NOMO-1 (cell line): ENCODE results near the gene KLHL36.

Experiments
- DNase-seq, 2 experiments: peaks; one replicate each; lab custom pipeline; 2025; ENCODE audit not compliant: unreplicated experiment in 2 of 2; lab: John Stamatoyannopoulos, UW

The KLHL36 gene

GRCh38 chr16:84641643-84642358 is 6.5 kb upstream of the KLHL36 start:
- no peak for DNase-seq

- peak; percentile 70 to 74 for DNase-seq
These were observed 5.1 kb upstream of the KLHL36 start for GRCh38 chr16:84643180-84643583.

DNA sequence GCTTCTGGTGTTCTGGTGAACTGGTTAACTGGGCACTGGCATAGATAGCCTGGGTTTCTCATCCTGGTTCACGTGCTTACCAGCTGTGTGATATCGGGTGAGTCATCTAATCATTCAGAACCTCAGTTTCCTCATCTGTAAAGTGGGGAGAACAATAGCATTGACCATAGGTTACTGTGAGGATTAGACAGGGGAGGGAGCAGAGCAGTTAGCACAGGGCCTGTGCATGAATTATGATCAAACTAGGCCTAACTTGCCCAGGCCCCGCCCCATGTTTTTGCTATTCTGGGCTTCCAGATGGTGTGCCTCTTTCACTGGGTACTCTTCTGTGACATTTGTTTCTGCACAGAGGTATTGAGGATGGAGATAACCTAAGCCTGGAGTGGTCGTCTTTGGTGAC is 4.6 kb upstream of the KLHL36 start:
- peak; percentile 62 to 63 for DNase-seq

DNA sequence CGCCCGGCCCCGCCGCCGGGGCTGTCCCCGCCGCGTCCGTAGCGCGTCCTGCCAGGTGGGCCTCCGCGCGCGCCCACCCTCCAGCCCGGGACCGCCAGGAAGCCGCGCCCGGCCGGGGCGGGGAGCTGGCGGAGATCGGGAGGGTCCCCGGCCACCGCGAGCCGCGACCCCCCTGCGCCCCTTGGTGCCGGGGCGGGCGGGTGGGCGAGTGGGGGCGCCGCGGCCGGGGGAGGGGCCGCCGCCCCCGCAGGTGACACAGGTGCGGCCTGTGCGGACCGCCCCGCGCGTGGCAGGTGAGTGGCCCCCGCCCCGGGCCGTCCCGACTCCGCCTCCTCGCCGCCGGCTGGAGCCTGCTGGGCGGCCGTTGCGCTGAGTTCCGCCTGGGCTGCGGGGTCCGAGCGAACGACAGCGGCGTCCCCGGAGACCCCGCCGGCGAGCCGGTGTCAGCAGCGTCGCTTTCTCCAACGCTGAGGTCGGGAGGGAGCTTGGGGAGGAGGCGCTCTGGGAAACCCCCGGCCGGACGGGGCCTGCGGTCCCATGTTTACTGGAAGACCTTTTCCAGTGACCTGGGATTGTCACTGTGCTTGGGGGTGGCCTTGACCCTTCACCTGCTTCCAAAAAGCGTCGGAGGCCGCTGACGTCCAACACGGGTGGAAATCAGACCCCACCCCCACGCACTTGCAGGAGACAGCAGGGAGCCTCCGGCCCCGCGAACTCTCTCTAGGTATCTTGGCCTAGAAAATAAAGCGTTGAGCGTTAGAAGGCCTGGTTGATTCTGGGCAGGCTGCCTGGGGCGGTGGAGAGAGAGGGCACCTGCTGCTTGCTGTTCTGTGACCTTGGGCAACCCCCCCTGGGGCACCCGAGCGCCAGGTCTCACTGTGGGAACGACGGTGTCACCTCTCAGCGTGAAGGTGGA is 542 bp downstream of the KLHL36 start:
- peak; percentile 30 to 32 for DNase-seq

- no peak for DNase-seq
These were observed 1.2 kb downstream of the KLHL36 start for GRCh38 chr16:84649511-84649861.

- DNase-seq: no peak
These were observed 2.0 kb downstream of the KLHL36 start for GRCh38 chr16:84650062-84650991.

GRCh38 chr16:84652566-84652965 is 4.3 kb downstream of the KLHL36 start:
- DNase-seq: no peak

- no peak for DNase-seq
These were observed 5.9 kb downstream of the KLHL36 start for GRCh38 chr16:84654238-84654637.

DNA sequence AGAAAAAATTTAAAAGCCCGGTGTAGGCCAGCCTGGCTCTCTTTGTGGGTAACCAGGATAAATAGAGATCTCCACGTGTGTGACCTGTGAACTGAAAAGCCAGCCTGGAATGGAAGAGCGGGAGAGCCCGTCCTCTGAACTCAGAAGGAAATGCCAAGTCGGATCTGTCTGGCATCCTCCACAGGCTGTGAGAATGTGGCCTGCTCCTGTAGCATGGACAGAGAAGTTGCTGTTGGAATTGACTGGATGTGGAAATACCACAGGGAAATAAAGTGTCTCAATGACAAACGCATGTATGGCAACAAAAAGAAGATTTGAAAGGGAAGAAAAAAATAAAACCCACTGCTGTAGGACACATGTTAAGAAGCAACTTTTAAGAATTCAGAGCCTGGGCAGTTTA is 6.7 kb downstream of the KLHL36 start:
- no peak for DNase-seq

- DNase-seq: no peak
These were observed 8.3 kb downstream of the KLHL36 start for GRCh38 chr16:84656649-84657048.

DNA sequence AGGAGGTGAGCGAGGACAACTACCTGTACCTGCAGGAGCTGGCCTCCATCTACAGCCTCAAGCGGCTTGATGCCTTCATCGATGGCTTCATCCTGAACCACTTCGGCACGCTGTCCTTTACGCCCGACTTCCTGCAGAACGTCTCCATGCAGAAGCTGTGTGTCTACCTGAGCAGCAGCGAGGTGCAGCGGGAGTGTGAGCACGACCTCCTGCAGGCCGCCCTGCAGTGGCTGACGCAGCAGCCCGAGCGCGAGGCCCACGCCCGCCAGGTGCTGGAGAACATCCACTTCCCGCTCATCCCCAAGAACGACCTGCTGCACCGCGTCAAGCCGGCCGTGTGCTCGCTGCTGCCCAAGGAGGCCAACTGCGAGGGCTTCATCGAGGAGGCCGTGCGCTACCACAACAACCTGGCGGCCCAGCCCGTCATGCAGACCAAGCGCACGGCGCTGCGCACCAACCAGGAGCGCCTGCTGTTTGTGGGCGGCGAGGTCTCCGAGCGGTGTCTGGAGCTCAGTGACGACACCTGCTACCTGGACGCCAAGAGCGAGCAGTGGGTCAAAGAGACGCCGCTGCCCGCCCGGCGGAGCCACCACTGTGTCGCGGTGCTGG is 9.0 kb downstream of the KLHL36 start:
- no peak for DNase-seq

GRCh38 chr16:84658690-84659089 is 10.4 kb downstream of the KLHL36 start:
- DNase-seq: no peak

DNA sequence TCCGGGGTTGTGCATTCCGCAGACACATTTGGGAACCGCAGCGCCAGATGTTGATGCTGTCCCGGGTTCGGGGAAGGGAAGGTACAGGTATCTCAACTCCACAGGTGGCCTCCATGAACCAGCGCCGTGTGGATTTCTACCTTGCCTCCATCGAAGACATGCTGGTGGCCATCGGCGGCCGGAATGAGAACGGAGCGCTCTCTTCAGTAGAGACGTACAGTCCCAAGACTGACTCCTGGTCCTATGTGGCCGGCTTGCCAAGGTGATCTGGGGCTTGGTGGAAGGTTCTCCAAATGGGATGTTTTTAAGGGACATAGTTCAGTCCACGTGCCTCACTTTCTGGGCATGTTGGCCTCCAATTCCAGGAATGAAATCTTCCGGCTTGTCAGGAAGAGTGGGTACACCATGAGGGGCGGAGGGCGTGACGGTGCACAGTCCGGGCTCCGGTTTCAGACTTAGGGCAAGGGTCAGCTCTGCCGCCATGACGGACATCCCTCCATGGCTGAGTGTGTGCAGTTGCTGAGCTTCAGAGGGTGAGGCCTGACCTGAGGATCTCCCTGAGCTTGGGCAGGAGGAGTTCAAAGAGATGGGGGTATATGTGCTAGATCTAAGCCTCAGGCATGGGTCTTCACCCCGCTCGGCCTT is 11.5 kb downstream of the KLHL36 start:
- no peak for DNase-seq

- no peak for DNase-seq
These were observed 12.7 kb downstream of the KLHL36 start for GRCh38 chr16:84660973-84661372.

- DNase-seq: no peak
These were observed 13.2 kb downstream of the KLHL36 start for GRCh38 chr16:84661418-84662060.

DNA sequence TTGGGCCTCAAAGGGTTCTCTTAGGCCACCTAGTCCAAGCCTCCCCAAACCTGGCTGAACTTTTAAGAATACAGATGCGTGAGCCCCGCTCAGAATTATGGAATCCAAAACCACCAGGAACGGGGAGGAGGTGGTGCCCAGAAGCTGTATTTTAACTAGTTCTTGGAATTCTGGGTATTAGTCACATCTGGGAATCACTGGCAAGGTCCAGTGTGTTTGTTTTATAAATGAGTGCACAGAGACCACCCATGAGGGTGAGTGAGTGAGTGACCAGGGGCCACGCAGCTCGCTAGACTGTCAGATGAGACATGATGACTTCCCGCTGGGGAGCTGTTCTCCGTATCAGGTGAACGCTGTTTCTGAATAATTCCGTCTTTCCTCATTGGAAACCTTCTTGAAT is 14.2 kb downstream of the KLHL36 start:
- no peak for DNase-seq

DNA sequence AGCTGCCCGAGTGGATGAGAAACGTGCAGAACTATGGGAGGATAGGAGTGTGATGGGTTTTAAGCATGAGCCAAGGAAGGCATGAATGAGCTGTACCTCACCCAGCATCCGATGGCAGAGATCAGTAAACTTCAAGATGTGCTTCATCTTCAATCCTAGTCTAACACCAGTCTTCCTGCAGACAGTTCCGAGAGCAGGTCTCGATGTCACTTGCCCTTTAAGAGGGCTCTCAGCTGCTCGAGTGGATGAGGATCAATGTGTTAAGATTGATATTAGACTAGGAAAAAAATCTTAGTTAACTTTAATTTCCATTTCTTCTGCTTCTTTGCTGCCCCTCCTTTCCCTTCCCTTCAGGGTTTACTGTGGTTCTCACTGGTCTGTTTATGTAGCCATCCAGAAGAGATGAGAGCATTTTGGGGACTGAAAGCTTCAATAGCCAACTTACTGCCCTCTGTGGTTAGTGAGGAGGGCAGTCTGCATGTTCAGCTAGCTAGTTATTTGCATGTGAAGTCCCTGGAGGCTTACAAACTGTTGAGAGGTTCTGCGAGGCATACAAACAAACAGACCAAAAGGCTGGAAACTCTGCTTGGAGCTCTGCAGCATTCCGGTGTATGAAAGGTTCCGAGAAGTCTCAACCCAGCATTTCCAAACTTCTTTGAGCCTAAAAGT is 15.3 kb downstream of the KLHL36 start:
- DNase-seq: no peak

GRCh38 chr16:84665359-84665758 is 17.0 kb downstream of the KLHL36 start:
- no peak for DNase-seq

GRCh38 chr16:84665843-84666242 is 17.5 kb downstream of the KLHL36 start:
- no peak for DNase-seq
